ENCODE results near the gene SRSF6. TPM values are rescaled to one million over a fixed set of nuclear protein-coding genes. Genes with fewer than 3 reads are reported as not detected.

Gene SRSF6
- polyA plus RNA-seq, 2 donors: 68.9 to 106 TPM

- WGBS, 2 donors: 7 to 8% methylated on average over 71 to 95 of the region's 95 CpGs
- H3K27ac ChIP-seq (ENCODE audit: low read depth in 2 of 2, low read length in 1 of 2): no peak within 1 kb of the TSS
- no peaks in the 10 kb centered on the region for H3K27me3 ChIP-seq (ENCODE audit: control insufficient read depth in 1 of 2, insufficient read depth in 2 of 2, low read length in 2 of 2)
Observed at GRCh38 chr20:43507150-43508080, 49.7 kb downstream of the SRSF6 start, which contains the start of gene L3MBTL1. L3MBTL1 (plus strand) TSS chr20:43507697; CDS start chr20:43513504, 5,807 bp downstream.

GRCh38 chr20:43508106-43508505, 50.4 kb downstream of the SRSF6 start:
- Histone ChIP-seq H3K27me3 (ENCODE audit: control insufficient read depth in 1 of 2, insufficient read depth in 2 of 2, low read length in 2 of 2) (no peaks in the 10 kb centered on the region), H3K9me3 (ENCODE audit: control insufficient read depth in 2 of 2, insufficient read depth in 1 of 2, low read depth in 1 of 2, low read length in 1 of 2) (no peaks in the 10 kb centered on the region), H3K4me1 (ENCODE audit: control insufficient read depth in 2 of 2, insufficient read depth in 2 of 2, low read length in 1 of 2) (peaks cover 0 to 5% of the 10 kb centered on the region in 2 donors), H3K27ac (ENCODE audit: low read depth in 2 of 2, low read length in 1 of 2) (no peak overlapping the region), H3K4me3 (ENCODE audit: low read depth in 1 of 2, low read length in 2 of 2) (peak overlapping the region; percentile 33 to 71), H3K36me3 (ENCODE audit: control insufficient read depth in 2 of 2, insufficient read depth in 2 of 2, low read length in 1 of 2) (no peaks in the 10 kb centered on the region)
- 4 to 6% methylated on average over 21 to 22 of the region's 22 CpGs for WGBS, 2 donors

More at GRCh38 chr20:43507150-43508080, 49.7 kb downstream of the SRSF6 start, which contains the start of gene L3MBTL1:
- Histone ChIP-seq H3K4me1 (ENCODE audit: control insufficient read depth in 2 of 2, insufficient read depth in 2 of 2, low read length in 1 of 2) (peaks cover 0 to 4% of the 10 kb centered on the region in 2 donors), H3K4me3 (ENCODE audit: low read depth in 1 of 2, low read length in 2 of 2) (peak within 1 kb of the TSS; percentile 71), H3K9me3 (ENCODE audit: control insufficient read depth in 2 of 2, insufficient read depth in 1 of 2, low read depth in 1 of 2, low read length in 1 of 2) (no peaks in the 10 kb centered on the region), H3K36me3 (ENCODE audit: control insufficient read depth in 2 of 2, insufficient read depth in 2 of 2, low read length in 1 of 2) (no peaks in the 10 kb centered on the region)

- peaks cover 0 to 10% of the 10 kb centered on the region in 2 donors for H3K4me1 ChIP-seq (ENCODE audit: control insufficient read depth in 2 of 2, insufficient read depth in 2 of 2, low read length in 1 of 2)
- WGBS, 2 donors: 84 to 85% methylated on average over 11 of the region's 11 CpGs
- H3K4me3 ChIP-seq (ENCODE audit: low read depth in 1 of 2, low read length in 2 of 2): no peak overlapping the region
- H3K27ac ChIP-seq (ENCODE audit: low read depth in 2 of 2, low read length in 1 of 2): no peak overlapping the region
- no peaks in the 10 kb centered on the region for H3K27me3 ChIP-seq (ENCODE audit: control insufficient read depth in 1 of 2, insufficient read depth in 2 of 2, low read length in 2 of 2)
- H3K36me3 ChIP-seq (ENCODE audit: control insufficient read depth in 2 of 2, insufficient read depth in 2 of 2, low read length in 1 of 2): no peaks in the 10 kb centered on the region
- H3K9me3 ChIP-seq (ENCODE audit: control insufficient read depth in 2 of 2, insufficient read depth in 1 of 2, low read depth in 1 of 2, low read length in 1 of 2): no peaks in the 10 kb centered on the region
Observed at GRCh38 chr20:43508604-43509040, 50.9 kb downstream of the SRSF6 start.

GRCh38 chr20:43511879-43512278, 54.2 kb downstream of the SRSF6 start:
- WGBS, 2 donors: 79 to 87% methylated on average over 1 of the region's 1 CpG
- H3K9me3 ChIP-seq (ENCODE audit: control insufficient read depth in 2 of 2, insufficient read depth in 1 of 2, low read depth in 1 of 2, low read length in 1 of 2): no peaks in the 10 kb centered on the region
- no peaks in the 10 kb centered on the region for H3K27me3 ChIP-seq (ENCODE audit: control insufficient read depth in 1 of 2, insufficient read depth in 2 of 2, low read length in 2 of 2)
- no peak overlapping the region for H3K4me3 ChIP-seq (ENCODE audit: low read depth in 1 of 2, low read length in 2 of 2)
- H3K4me1 ChIP-seq (ENCODE audit: control insufficient read depth in 2 of 2, insufficient read depth in 2 of 2, low read length in 1 of 2): peaks cover 3 to 14% of the 10 kb centered on the region in 2 donors
- no peak overlapping the region for H3K27ac ChIP-seq (ENCODE audit: low read depth in 2 of 2, low read length in 1 of 2)
- no peaks in the 10 kb centered on the region for H3K36me3 ChIP-seq (ENCODE audit: control insufficient read depth in 2 of 2, insufficient read depth in 2 of 2, low read length in 1 of 2)

- H3K27ac ChIP-seq (ENCODE audit: low read depth in 2 of 2, low read length in 1 of 2): peak overlapping the region; percentile 8 to 69
- peaks cover 3 to 9% of the 10 kb centered on the region in 2 donors for H3K4me1 ChIP-seq (ENCODE audit: control insufficient read depth in 2 of 2, insufficient read depth in 2 of 2, low read length in 1 of 2)
- H3K4me3 ChIP-seq (ENCODE audit: low read depth in 1 of 2, low read length in 2 of 2): peak overlapping the region; percentile 49 to 71
- H3K36me3 ChIP-seq (ENCODE audit: control insufficient read depth in 2 of 2, insufficient read depth in 2 of 2, low read length in 1 of 2): no peaks in the 10 kb centered on the region
- WGBS, 2 donors: 58 to 60% methylated on average over 10 of the region's 10 CpGs
- no peaks in the 10 kb centered on the region for H3K27me3 ChIP-seq (ENCODE audit: control insufficient read depth in 1 of 2, insufficient read depth in 2 of 2, low read length in 2 of 2)
- no peaks in the 10 kb centered on the region for H3K9me3 ChIP-seq (ENCODE audit: control insufficient read depth in 2 of 2, insufficient read depth in 1 of 2, low read depth in 1 of 2, low read length in 1 of 2)
Observed at GRCh38 chr20:43513372-43513930, 55.8 kb downstream of the SRSF6 start.

Other genes with a start within 250 kb of the SRSF6 start
- gene L3MBTL1, start 49.8 kb downstream of the SRSF6 start, polyA plus RNA-seq: 10 to 100 TPM in 1 of 2 donors, 1 to 10 TPM in 1; 2.8 to 10.3 TPM
- gene SGK2, start 101.1 kb downstream of the SRSF6 start, polyA plus RNA-seq: under 1 TPM; 0.26 to 0.73 TPM
- gene IFT52, start 133.0 kb downstream of the SRSF6 start, polyA plus RNA-seq: 10 to 100 TPM in 1 of 2 donors, 1 to 10 TPM in 1; 5.4 to 11.1 TPM
- 10 to 100 TPM in 1 of 2 donors, 1 to 10 TPM in 1; 9.3 to 11.6 TPM for gene MYBL2, start 209.2 kb downstream of the SRSF6 start, polyA plus RNA-seq

All from esophagus (tissue), 2 donors.